Activated CD8-positive, alpha-beta T cell treated with anti-CD3 and anti-CD28 coated beads for 36 hours (primary cell): ENCODE data around the gene MS4A15. TPM values are rescaled to one million over a fixed set of nuclear protein-coding genes. Genes with fewer than 3 reads are reported as not detected.

ENCODE experiments used
- ATAC-seq: fragments of 200-7000 bp; cut with Tn5 transposase; one replicate; pipeline ENCODE4 v1.10.0; 2021; ENCODE audit warnings: mild to moderate bottlenecking, moderate library complexity
- CTCF ChIA-PET: fragments of 350-600 bp; sonication (Branson Sonifier 250); formaldehyde crosslinking; loops from one replicate; lab custom pipeline; 2021; ENCODE audit warnings: antibody characterized with exemption; lab: Charles Lee
- POLR2A ChIA-PET: fragments of 350-600 bp; sonication (Branson Sonifier 250); formaldehyde crosslinking; loops from one replicate; lab custom pipeline; 2021; ENCODE audit warnings: antibody characterized with exemption; lab: Charles Lee
- DNase-seq: peaks from one replicate; pipeline ENCODE4 v3.0.0-alpha.2; 2020
- H3K27ac Mint-ChIP-seq: one replicate; pipeline ENCODE4 v1.8.0; 2021; ENCODE audit warnings: mild to moderate bottlenecking, mixed read lengths
- H3K27me3 Mint-ChIP-seq: one replicate; pipeline ENCODE4 v1.8.0; 2021; ENCODE audit warnings: mixed read lengths
- H3K36me3 Mint-ChIP-seq: one replicate; pipeline ENCODE4 v1.8.0; 2021; ENCODE audit warnings: low read depth, mixed read lengths
- H3K4me1 Mint-ChIP-seq: one replicate; pipeline ENCODE4 v1.8.0; 2021; ENCODE audit warnings: low read depth, mixed read lengths
- H3K4me3 Mint-ChIP-seq: one replicate; pipeline ENCODE4 v1.8.0; 2021; ENCODE audit warnings: mild to moderate bottlenecking, moderate library complexity, mixed read lengths
- H3K9me3 Mint-ChIP-seq: one replicate; pipeline ENCODE4 v1.8.0; 2021; ENCODE audit warnings: mixed read lengths
- intact Hi-C: fragments of 100-400 bp; cut with micrococcal nuclease; formaldehyde crosslinking; loops from one replicate; pipeline ENCODE4 v1.10.0; 2022
- total RNA-seq, 2 experiments: library from RNA; stranded (reverse); gene quantifications; one replicate each; pipeline ENCODE4 v1.2.3, GENCODE V29; 2021
- TF ChIP-seq, protein P1 (sequence below): fragments of 200-600 bp; IDR thresholded peaks from one replicate; pipeline ENCODE4 v1.8.0; 2022; ENCODE audit warnings: antibody characterized with exemption, mild to moderate bottlenecking

MS4A15 gene
- total RNA-seq, 2 experiments from 2014 or later = not detected

DNA sequence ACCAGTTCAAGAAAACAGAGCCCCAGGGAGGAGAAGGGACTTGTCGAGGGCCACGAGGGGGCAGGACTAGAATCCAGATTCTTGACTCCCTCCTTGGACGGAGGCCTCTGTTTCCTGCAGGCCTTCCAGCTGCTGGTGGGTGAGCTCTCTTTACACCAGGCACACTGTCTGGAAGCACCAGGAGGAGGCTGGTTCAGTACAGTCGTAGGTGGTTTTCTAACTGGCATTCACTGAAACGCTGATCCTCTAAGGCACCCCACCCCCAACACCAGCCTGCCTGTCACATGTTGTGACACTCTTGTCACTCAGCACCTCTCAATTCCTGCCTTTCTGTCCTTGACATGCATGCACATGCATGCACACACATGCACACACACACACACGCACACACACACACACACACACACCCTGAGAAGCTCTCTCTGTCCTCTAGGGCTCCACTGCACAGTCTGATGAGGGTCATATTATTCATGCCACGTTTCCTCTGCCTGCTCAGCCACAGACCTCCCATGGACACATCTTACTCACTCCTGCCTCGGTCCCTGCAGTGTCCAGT lies 29.2 kb downstream of the MS4A15 start:
- Mint-ChIP-seq H3K27ac (no peak overlapping the region), H3K9me3 (no peaks in the 10 kb centered on the region), H3K36me3 (no peaks in the 10 kb centered on the region), H3K4me1 (no peaks in the 10 kb centered on the region), H3K4me3 (no peak overlapping the region), H3K27me3 (no peaks in the 10 kb centered on the region)
- ChIA-PET POLR2A (no interaction called here), CTCF (interaction anchor here (1.0 to 2.1 kb wide), 2 partner anchors 10 kb away, joined by 3 to 19 read pairs; no protein-coding TSS in a partner anchor)
- ATAC-seq (no peak), DNase-seq (no peak)
- intact Hi-C loops = no loop called here
- TF ChIP-seq, protein P1, sequence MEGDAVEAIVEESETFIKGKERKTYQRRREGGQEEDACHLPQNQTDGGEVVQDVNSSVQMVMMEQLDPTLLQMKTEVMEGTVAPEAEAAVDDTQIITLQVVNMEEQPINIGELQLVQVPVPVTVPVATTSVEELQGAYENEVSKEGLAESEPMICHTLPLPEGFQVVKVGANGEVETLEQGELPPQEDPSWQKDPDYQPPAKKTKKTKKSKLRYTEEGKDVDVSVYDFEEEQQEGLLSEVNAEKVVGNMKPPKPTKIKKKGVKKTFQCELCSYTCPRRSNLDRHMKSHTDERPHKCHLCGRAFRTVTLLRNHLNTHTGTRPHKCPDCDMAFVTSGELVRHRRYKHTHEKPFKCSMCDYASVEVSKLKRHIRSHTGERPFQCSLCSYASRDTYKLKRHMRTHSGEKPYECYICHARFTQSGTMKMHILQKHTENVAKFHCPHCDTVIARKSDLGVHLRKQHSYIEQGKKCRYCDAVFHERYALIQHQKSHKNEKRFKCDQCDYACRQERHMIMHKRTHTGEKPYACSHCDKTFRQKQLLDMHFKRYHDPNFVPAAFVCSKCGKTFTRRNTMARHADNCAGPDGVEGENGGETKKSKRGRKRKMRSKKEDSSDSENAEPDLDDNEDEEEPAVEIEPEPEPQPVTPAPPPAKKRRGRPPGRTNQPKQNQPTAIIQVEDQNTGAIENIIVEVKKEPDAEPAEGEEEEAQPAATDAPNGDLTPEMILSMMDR = no peak

DNA sequence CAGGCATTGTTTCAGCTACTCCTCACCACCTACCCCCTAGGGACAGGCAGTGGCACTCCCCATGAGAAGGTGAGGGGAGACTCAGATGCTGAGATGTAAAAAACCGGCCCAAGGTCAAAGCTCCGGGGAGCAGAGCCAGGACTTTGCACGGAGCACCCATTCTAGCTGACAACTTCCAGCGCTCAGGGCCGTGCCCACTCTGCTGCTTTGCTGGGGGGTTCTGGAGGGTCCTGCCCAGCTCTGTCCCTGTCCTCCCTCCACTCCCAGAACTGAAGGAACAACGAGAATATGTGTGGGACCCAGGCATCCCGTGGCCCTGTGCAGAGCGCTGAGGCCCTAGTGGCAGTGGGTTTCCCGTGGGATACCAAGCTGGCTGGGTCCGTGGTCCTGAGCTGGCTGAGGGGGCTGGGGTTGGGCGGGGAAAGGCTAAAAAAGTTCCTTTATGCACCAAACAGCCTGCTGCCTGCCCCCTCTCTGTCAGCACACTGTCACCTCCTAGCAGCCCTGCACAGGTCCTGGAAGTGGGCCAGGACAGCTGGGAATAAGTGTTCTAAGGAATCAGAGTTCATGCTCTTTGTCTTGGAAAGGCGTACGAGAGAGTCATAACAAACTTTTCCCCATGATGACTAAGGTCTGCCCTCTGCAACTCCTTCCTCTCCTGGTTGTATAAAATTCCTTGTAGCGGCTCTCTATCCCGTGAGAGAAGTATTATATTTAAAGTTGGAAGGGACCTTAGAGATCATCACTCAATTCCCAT lies 30.3 kb downstream of the MS4A15 start:
- no peaks in the 10 kb centered on the region for H3K4me1 Mint-ChIP-seq
- DNase-seq = no peak
- H3K4me3 Mint-ChIP-seq = no peak overlapping the region
- ChIA-PET POLR2A (no interaction called here), CTCF (interaction anchor here (0.9 to 1.0 kb wide), 2 partner anchors 11 to 44 kb away, joined by 3 to 4 read pairs; no protein-coding TSS in a partner anchor)
- no peak overlapping the region for H3K27ac Mint-ChIP-seq
- no peaks in the 10 kb centered on the region for H3K36me3 Mint-ChIP-seq
- TF ChIP-seq, protein P1 = no peak
- H3K9me3 Mint-ChIP-seq = no peaks in the 10 kb centered on the region
- H3K27me3 Mint-ChIP-seq = no peaks in the 10 kb centered on the region
- intact Hi-C loops = no loop called here
- no peak for ATAC-seq

DNA sequence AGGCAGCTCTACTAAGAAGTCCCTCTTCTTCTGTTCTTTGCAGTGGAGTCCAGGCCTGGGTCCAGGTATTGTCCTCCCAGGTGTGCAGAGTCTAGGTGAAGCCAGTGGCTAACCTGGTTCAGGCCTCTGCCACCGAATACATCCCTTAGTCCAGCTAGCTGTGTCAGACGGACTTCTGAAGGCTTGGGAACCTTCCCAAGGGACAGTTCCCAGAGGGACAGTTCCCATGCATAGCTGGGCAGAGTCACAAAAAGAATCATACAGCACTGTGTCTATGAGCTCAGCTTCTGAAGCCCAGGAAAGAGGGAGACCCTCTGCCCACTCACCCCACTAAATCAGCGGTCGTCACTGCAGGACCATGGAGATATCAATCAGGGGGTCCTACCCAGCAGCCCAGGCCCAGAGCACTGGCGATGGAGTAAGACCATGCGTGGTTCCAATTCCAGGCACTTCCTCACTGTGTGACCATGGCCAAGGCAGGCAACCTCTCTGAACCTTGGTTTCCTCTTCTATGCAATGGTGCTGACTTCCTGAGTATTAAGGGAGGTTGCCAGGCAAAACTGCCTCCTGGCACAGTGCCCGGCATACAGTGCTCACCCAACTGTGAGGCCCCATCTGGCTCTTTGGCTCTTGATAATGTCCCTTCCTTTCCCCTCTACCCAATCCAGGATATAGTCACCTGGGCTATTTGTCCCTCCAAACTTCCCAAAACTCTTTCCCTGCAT lies 31.9 kb downstream of the MS4A15 start:
- no peaks in the 10 kb centered on the region for H3K9me3 Mint-ChIP-seq
- H3K4me3 Mint-ChIP-seq = no peak overlapping the region
- no peaks in the 10 kb centered on the region for H3K4me1 Mint-ChIP-seq
- no peak for DNase-seq
- H3K27me3 Mint-ChIP-seq = no peaks in the 10 kb centered on the region
- no peaks in the 10 kb centered on the region for H3K36me3 Mint-ChIP-seq
- ATAC-seq = no peak
- TF ChIP-seq, protein P1 = no peak
- ChIA-PET POLR2A (no interaction called here), CTCF (no interaction called here)
- intact Hi-C loops = no loop called here
- H3K27ac Mint-ChIP-seq = no peak overlapping the region

DNA sequence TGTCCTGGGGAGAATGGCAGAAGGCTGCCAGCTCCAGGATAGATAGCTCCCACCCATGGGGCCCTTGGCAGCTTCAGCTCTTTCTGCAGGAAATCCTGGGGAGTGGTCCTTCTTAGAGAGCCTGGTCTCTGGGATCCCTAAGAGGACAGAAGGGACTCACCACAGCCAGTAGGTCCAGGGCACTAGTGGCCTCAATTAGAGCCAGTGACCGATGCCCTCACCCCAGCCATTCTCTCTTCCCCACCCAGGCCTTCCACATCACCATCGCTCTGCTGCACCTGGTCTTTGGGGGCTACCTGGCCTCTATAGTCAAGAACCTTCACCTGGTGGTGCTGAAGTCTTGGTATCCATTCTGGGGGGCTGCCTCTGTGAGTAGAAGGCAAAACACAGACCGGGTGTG lies 34.1 kb downstream of the MS4A15 start:
- Mint-ChIP-seq H3K9me3 (no peaks in the 10 kb centered on the region), H3K36me3 (no peaks in the 10 kb centered on the region), H3K4me3 (no peak overlapping the region), H3K27me3 (no peaks in the 10 kb centered on the region), H3K4me1 (no peaks in the 10 kb centered on the region), H3K27ac (no peak overlapping the region)
- POLR2A ChIA-PET = no interaction called here
- DNase-seq (no peak), ATAC-seq (no peak)
- intact Hi-C loops = no loop called here
- TF ChIP-seq, protein P1 = no peak
- CTCF ChIA-PET = interaction anchor here (1.0 to 2.4 kb wide), 3 partner anchors 15 to 109 kb away, joined by 3 to 23 read pairs (median 3); no protein-coding TSS in a partner anchor
